OCI-LY3 (cell line): ENCODE data around the gene LARGE1.
"Not testable (repeated sequence)": the region's sequence is repeated elsewhere in the genome, so short reads cannot be mapped to it uniquely, and the experiment has no call there.

Experiments used
- H2AFZ ChIP-seq: fragments of 200-600, 300-600 bp; shearing (Covaris generic); 2 replicates; pipeline ENCODE4 v1.6.0; 2014; ENCODE audit warnings: antibody characterized with exemption, low read depth, low read length
- H3K27ac ChIP-seq: fragments of 200-600, 300-600 bp; sonication (generic); 2 replicates; pipeline ENCODE4 v1.5.1; 2014; ENCODE audit warnings: mild to moderate bottlenecking, low read length, moderate library complexity, mixed read lengths
- H3K27me3 ChIP-seq: fragments of 200-600, 300-600 bp; sonication (generic); 2 replicates; pipeline ENCODE4 v1.6.1; 2014; ENCODE audit warnings: low read depth, low read length, mixed read lengths
- H3K36me3 ChIP-seq: fragments of 200-600, 300-600 bp; sonication (generic); replicated peaks from 2 replicates; pipeline ENCODE3; 2014; ENCODE audit warnings: low read depth, low read length, mixed read lengths
- H3K4me1 ChIP-seq: fragments of 300-600, 200-600 bp; sonication (generic); 2 replicates; pipeline ENCODE4 v1.6.1; 2014; ENCODE audit warnings: low read length, mixed read lengths
- H3K4me2 ChIP-seq: fragments of 200-600, 300-600 bp; sonication (generic); 2 replicates; pipeline ENCODE4 v1.6.1; 2014; ENCODE audit warnings: low read length, mixed read lengths
- H3K4me3 ChIP-seq: fragments of 300-600, 200-600 bp; sonication (generic); 2 replicates; pipeline ENCODE4 v1.5.1; 2014; ENCODE audit warnings: antibody characterized with exemption, mild to moderate bottlenecking, low read length, moderate library complexity
- H3K79me2 ChIP-seq: fragments of 300-600, 200-600 bp; shearing (Covaris generic); 2 replicates; pipeline ENCODE4 v1.6.1; 2014; ENCODE audit warnings: mild to moderate bottlenecking, low read length, mixed read lengths
- H3K9ac ChIP-seq: fragments of 300-600, 200-600 bp; shearing (Covaris generic); 2 replicates; pipeline ENCODE4 v1.6.0; 2014; ENCODE audit warnings: mild to moderate bottlenecking, low read length, moderate library complexity
- H3K9me3 ChIP-seq: fragments of 200-600, 300-600 bp; shearing (Covaris generic); 2 replicates; pipeline ENCODE4 v1.6.1; 2014; ENCODE audit warnings: low read length, mixed read lengths; ENCODE audit not compliant: insufficient read depth
- H4K20me1 ChIP-seq: fragments of 200-600, 300-600 bp; sonication (generic); 2 replicates; pipeline ENCODE4 v1.6.1; 2016; ENCODE audit warnings: low read length, mixed read lengths; ENCODE audit not compliant: insufficient read depth
- EZH2phosphoT487 ChIP-seq: fragments of 200-600 bp; shearing (Covaris generic); IDR thresholded peaks from 2 replicates; pipeline ENCODE4 v1.6.1; 2018; ENCODE audit warnings: antibody characterized with exemption, mixed run types, low read depth
- TF ChIP-seq, protein P1 (sequence below): fragments of 200-600, 300-600 bp; sonication (generic); IDR thresholded peaks from 2 replicates; pipeline ENCODE4 v1.5.1; 2014; ENCODE audit warnings: antibody characterized with exemption, low read length, low read depth

The LARGE1 gene

DNA sequence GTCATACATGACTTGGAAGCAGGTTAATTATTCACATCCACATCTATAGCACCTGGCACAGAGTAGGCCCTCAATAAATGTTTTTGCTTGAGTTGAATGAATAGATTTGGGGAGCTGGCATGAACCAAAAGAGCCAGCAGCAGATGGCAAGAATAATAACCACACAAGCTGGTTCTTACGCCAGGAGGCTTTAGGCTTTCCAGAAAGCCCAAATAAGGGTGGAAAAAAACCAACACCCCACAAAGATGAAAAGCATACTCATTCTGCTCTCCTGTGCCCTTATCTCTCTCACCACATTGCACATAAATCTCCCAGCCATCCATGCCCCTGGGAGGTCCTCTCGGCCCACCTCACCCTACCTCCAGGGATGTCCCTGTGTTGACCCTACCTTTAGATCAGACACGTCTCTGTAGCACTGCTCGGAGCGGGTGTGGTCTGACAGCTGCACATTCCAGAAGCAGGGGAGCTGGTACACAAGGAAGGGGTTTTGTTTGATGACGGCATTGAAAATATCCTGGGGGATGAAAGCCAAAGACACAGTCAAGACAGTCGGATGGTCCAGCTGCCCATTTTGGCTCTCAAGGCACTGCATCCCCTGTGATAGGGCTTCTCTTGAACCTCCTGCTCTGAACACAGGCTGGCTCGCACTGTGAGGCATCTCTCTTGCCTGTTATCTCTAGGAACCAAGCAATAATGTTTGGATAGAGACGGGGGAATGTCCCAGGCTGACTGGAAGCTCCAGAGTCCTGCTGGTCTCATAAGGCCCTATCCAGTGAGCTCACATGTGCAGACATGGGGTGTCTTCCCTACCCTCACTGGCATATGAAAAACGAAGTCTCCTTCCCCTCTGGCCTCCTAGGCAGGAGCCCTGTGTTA, 538.5 kb downstream of the LARGE1 start:
- Histone ChIP-seq H4K20me1 (no peaks in the 10 kb centered on the region), H3K9ac (no peak overlapping the region), H3K27ac (no peak overlapping the region), H3K4me2 (no peak overlapping the region), H3K4me3 (no peak overlapping the region), H3K79me2 (no peaks in the 10 kb centered on the region), H2AFZ (no peak overlapping the region), H3K36me3 (peaks cover 34% of the 10 kb centered on the region), H3K27me3 (no peaks in the 10 kb centered on the region), H3K9me3 (no peaks in the 10 kb centered on the region), H3K4me1 (0 out of 2 replicates have a peak, but pooled peaks cover 5% of the 10 kb centered on the region)
- TF ChIP-seq EZH2phosphoT487, result no peak
- TF ChIP-seq, protein P1, sequence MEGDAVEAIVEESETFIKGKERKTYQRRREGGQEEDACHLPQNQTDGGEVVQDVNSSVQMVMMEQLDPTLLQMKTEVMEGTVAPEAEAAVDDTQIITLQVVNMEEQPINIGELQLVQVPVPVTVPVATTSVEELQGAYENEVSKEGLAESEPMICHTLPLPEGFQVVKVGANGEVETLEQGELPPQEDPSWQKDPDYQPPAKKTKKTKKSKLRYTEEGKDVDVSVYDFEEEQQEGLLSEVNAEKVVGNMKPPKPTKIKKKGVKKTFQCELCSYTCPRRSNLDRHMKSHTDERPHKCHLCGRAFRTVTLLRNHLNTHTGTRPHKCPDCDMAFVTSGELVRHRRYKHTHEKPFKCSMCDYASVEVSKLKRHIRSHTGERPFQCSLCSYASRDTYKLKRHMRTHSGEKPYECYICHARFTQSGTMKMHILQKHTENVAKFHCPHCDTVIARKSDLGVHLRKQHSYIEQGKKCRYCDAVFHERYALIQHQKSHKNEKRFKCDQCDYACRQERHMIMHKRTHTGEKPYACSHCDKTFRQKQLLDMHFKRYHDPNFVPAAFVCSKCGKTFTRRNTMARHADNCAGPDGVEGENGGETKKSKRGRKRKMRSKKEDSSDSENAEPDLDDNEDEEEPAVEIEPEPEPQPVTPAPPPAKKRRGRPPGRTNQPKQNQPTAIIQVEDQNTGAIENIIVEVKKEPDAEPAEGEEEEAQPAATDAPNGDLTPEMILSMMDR, result no peak

DNA sequence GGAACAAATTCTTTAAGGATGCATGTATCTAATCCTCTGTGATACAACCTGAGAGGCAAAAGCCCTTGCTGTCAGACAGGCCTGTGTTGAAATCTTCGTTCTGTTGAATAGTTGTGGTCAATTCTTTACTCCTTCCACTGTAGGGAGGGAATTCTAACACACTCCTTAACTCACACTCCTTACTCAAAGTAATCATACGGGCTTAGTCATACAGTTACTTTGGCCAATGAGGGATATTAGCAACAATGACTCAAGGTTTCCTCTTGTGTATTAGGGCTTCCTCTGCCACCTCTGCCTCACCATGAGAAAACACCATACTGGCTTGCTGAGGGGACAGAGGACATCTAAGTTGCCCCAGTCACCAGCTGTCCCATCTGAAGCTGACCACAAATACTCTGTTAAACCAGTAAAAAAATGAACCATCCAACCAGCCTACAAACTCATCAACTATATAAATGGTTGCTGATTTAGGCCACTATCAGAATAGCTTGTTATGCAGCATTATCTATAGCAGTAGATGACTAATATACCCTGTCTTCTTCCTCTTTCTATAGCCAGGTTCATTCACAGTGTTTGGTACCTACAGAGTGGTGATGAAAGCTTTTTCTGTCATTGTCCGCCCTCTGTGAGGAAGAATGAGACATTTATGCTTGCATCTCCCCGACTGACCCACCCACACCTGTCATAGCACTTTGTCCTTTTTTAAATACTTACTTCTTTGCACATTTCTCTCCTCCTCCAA, 539.3 kb downstream of the LARGE1 start:
- no peak overlapping the region for H3K4me2 ChIP-seq
- no peaks in the 10 kb centered on the region for H3K79me2 ChIP-seq
- no peak overlapping the region for H2AFZ ChIP-seq
- H4K20me1 ChIP-seq, result no peaks in the 10 kb centered on the region
- H3K36me3 ChIP-seq, result peaks cover 34% of the 10 kb centered on the region
- no peak overlapping the region for H3K27ac ChIP-seq
- H3K9me3 ChIP-seq, result no peaks in the 10 kb centered on the region
- no peaks in the 10 kb centered on the region for H3K27me3 ChIP-seq
- no peak for TF ChIP-seq EZH2phosphoT487
- TF ChIP-seq, protein P1, result no peak
- no peaks in the 10 kb centered on the region for H3K4me1 ChIP-seq
- no peak overlapping the region for H3K9ac ChIP-seq
- H3K4me3 ChIP-seq, result no peak overlapping the region

GRCh38 chr22:33379836-33380235, 540.4 kb downstream of the LARGE1 start:
- H3K4me3 ChIP-seq, result no peak overlapping the region
- H3K79me2 ChIP-seq, result no peaks in the 10 kb centered on the region
- no peaks in the 10 kb centered on the region for H4K20me1 ChIP-seq
- H2AFZ ChIP-seq, result no peak overlapping the region
- H3K9me3 ChIP-seq, result no peaks in the 10 kb centered on the region
- H3K4me1 ChIP-seq, result no peaks in the 10 kb centered on the region
- no peak overlapping the region for H3K9ac ChIP-seq
- TF ChIP-seq, protein P1, result no peak
- TF ChIP-seq EZH2phosphoT487, result no peak
- H3K36me3 ChIP-seq, result peaks cover 34% of the 10 kb centered on the region
- no peak overlapping the region for H3K27ac ChIP-seq
- H3K27me3 ChIP-seq, result no peaks in the 10 kb centered on the region
- no peak overlapping the region for H3K4me2 ChIP-seq

DNA sequence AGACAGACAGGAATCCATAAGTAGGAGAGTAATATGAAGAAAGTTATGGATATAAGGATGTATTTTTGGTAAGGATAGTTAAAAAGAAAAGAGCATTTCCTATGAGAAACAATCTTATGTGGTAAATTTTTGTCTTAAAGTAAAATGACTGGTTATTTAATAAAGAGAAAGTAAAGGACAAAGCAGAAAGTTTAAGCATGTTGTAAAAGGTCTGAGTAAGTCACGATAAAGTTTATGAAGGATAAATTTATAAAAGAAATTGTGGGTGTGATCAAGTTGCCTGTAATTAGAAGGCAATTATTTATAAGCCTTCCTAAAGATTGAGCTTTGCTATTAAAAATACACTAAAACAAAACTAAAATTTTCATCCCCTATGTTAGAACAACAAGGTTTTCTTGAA, 547.4 kb downstream of the LARGE1 start:
- Histone ChIP-seq H3K27me3 (no peaks in the 10 kb centered on the region), H3K79me2 (no peaks in the 10 kb centered on the region), H3K9me3 (peaks cover 9% of the 10 kb centered on the region; the same call in 1 of the 2 replicates), H4K20me1 (no peaks in the 10 kb centered on the region), H3K4me2 (no peak overlapping the region), H3K4me1 (no peaks in the 10 kb centered on the region), H3K27ac (no peak overlapping the region), H3K9ac (no peak overlapping the region), H3K4me3 (no peak overlapping the region), H2AFZ (no peak overlapping the region), H3K36me3 (peaks cover 13% of the 10 kb centered on the region)
- no peak for TF ChIP-seq EZH2phosphoT487
- TF ChIP-seq, protein P1, result no peak

- not testable (repeated sequence) for H3K79me2 ChIP-seq, H3K27ac ChIP-seq, H3K4me2 ChIP-seq, H3K9me3 ChIP-seq, H3K9ac ChIP-seq, H3K4me3 ChIP-seq, H3K4me1 ChIP-seq, H3K36me3 ChIP-seq, H4K20me1 ChIP-seq, H2AFZ ChIP-seq, H3K27me3 ChIP-seq
Measured at GRCh38 chr22:33363256-33363655, 557.0 kb downstream of the LARGE1 start.
